Measurements from ENCODE around the gene KLF15.

KLF15 gene

DNA sequence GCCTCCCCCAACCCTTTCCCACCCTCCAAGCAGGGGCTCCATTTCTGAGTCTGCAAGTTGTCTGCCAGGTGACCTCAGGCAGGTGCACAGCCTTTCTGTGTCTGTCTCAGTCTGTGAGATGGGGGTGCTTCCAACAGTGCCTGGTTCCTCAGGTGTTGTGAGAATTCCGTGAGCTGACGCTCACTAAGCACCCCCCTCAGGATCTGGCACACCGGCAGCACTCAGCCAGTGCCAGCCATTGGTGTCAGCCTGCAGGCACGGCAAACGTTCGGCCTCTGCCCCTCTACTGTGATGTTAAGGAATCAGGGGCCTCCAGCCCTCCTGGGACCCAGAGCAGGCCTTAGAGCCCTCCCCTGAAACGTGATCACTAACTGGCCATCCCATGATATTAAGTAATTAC lies 2.4 kb downstream of the KLF15 start:
- TF ChIP-seq, protein P1, sequence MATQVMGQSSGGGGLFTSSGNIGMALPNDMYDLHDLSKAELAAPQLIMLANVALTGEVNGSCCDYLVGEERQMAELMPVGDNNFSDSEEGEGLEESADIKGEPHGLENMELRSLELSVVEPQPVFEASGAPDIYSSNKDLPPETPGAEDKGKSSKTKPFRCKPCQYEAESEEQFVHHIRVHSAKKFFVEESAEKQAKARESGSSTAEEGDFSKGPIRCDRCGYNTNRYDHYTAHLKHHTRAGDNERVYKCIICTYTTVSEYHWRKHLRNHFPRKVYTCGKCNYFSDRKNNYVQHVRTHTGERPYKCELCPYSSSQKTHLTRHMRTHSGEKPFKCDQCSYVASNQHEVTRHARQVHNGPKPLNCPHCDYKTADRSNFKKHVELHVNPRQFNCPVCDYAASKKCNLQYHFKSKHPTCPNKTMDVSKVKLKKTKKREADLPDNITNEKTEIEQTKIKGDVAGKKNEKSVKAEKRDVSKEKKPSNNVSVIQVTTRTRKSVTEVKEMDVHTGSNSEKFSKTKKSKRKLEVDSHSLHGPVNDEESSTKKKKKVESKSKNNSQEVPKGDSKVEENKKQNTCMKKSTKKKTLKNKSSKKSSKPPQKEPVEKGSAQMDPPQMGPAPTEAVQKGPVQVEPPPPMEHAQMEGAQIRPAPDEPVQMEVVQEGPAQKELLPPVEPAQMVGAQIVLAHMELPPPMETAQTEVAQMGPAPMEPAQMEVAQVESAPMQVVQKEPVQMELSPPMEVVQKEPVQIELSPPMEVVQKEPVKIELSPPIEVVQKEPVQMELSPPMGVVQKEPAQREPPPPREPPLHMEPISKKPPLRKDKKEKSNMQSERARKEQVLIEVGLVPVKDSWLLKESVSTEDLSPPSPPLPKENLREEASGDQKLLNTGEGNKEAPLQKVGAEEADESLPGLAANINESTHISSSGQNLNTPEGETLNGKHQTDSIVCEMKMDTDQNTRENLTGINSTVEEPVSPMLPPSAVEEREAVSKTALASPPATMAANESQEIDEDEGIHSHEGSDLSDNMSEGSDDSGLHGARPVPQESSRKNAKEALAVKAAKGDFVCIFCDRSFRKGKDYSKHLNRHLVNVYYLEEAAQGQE (IDR thresholded peaks at IDR 0.05; ENCODE audit: insufficient read depth in 1 of 2, low read depth in 2 of 2, low read length in 2 of 2), result no peak
- no peak for TF ChIP-seq TAF1 (IDR thresholded peaks at IDR 0.05; ENCODE audit: borderline replicate concordance, insufficient read depth, low read length)
- no peak for TF ChIP-seq POLR2AphosphoS5 (IDR thresholded peaks at IDR 0.05; ENCODE audit: low read depth, low read length)
- no peak for TF ChIP-seq FOXP2 (optimal IDR thresholded peaks at IDR 0.05; ENCODE audit: borderline replicate concordance, extremely low read depth, extremely low read length, insufficient read depth)
- TF ChIP-seq SIN3A (IDR thresholded peaks at IDR 0.05; ENCODE audit: borderline replicate concordance, insufficient read depth, low read length), result no peak

DNA sequence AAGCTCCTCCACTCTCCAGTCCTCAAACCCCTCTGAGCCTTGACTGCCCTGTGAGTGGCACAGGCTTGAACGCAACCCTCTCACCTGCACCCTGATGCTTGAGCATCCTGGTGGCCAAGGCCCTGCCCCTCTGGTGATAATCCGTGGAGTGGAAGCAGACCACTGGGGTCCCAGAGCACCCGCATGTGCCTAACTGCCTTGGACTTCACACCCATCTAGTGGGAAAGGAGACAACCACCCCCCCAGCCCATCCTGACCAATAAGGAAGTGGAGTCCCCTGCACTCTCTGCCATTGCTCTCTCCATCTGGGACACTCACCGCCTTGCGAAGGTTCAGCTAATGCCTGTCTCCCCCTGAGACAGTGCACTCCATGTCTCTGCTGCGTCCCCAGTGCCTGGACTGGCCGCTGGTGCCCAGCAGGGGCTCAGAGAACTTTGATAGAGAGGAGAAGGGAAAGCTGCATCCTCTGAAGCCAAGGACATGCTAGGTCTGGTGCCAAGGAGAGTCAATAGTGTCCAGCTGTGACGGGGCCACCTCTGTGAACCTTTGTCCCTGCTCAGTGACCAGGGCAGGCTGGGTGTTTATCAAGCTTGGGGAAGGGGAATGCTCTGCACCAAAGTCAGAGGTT lies 3.4 kb downstream of the KLF15 start:
- TF ChIP-seq TAF1 (IDR thresholded peaks at IDR 0.05; ENCODE audit: borderline replicate concordance, insufficient read depth, low read length), result no peak
- TF ChIP-seq, protein P1 (IDR thresholded peaks at IDR 0.05; ENCODE audit: insufficient read depth in 1 of 2, low read depth in 2 of 2, low read length in 2 of 2), result no peak
- no peak for TF ChIP-seq FOXP2 (optimal IDR thresholded peaks at IDR 0.05; ENCODE audit: borderline replicate concordance, extremely low read depth, extremely low read length, insufficient read depth)
- no peak for TF ChIP-seq POLR2AphosphoS5 (IDR thresholded peaks at IDR 0.05; ENCODE audit: low read depth, low read length)
- no peak for TF ChIP-seq SIN3A (IDR thresholded peaks at IDR 0.05; ENCODE audit: borderline replicate concordance, insufficient read depth, low read length)

DNA sequence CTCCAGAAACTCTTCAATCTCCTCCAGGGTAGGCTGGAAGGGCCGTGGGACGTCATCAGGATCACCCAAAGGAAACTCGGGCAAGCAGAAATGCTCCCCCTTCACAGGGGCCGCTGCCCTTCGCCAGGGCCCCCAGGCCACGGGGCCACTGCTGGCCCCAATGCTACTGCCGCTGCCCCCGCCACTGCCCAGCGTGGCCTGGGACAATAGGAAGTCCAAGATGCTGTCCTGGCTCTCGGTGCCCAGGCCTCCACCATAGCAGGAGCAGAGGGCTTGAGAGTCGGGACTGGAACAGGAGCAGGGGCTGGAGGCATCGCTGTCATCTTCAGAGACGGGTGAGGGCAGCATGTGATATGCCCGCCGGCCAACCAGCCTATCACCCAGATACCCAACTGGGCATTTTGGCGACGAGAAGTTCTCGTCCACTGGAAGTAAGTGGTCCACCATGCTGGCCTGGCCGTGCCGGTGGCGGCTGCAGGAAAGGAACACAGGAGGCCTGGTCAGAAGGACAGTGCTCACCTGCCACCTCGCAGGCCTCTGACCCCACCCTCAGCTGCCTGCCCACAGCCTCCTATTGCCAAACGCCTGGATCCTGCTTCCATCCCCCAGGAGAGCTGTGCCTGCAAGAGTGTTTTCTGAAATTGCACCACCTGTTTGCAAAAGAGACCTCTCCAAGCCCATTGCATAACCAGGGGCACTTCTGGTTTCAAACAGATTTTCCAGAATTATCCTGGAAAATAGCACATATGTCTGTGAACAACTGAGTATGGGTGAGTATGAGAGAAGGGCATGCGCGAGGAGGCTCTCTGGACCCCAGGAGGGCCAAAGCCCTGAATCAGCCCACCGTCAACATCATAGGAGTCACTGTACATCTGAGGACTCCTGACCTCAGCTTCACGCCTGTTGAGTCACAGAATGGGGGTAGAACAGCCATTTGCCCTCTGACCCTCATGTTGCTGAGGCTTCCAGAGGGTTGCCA lies 4.4 kb downstream of the KLF15 start:
- TF ChIP-seq, protein P1 (IDR thresholded peaks at IDR 0.05; ENCODE audit: insufficient read depth in 1 of 2, low read depth in 2 of 2, low read length in 2 of 2), result no peak
- TF ChIP-seq SIN3A (IDR thresholded peaks at IDR 0.05; ENCODE audit: borderline replicate concordance, insufficient read depth, low read length) (no peak), FOXP2 (optimal IDR thresholded peaks at IDR 0.05; ENCODE audit: borderline replicate concordance, extremely low read depth, extremely low read length, insufficient read depth) (no peak), POLR2AphosphoS5 (IDR thresholded peaks at IDR 0.05; ENCODE audit: low read depth, low read length) (no peak), TAF1 (IDR thresholded peaks at IDR 0.05; ENCODE audit: borderline replicate concordance, insufficient read depth, low read length) (no peak)

DNA sequence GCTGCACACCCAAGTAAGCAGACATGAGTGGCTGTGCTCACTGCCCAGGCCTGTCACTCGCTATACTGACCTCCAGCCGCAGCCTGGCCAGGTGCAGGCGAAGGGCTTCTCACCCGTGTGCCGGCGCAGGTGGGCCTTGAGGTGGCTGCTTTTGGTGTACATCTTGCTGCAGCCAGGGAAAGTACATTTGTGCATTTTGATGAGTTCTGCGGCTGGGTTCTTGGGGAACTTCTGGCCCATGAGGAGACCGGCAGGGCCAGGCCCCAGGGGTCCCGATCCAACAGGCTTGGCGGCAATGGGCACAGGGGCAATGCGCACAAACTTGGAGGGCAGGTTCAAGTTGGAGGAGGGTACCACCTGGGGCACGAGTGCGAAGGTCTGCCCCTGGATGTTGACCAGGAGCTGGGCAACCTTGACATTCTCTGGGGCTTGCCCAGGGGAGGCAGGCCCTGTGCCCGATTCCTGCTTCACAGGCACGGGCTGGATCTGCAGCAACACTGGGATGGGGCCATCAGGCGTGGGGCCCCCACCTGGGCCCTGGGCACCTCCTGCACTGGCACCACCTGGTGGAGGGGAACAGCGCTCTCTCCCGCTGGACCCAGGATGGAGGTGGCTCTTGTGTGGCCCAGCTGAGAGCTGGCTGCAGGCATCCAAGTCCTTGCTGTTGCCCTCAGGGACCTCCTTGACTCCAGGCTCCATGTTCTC lies 5.3 kb downstream of the KLF15 start:
- TF ChIP-seq, protein P1 (IDR thresholded peaks at IDR 0.05; ENCODE audit: insufficient read depth in 1 of 2, low read depth in 2 of 2, low read length in 2 of 2), result no peak
- TF ChIP-seq TAF1 (IDR thresholded peaks at IDR 0.05; ENCODE audit: borderline replicate concordance, insufficient read depth, low read length), result no peak
- no peak for TF ChIP-seq POLR2AphosphoS5 (IDR thresholded peaks at IDR 0.05; ENCODE audit: low read depth, low read length)
- TF ChIP-seq FOXP2 (optimal IDR thresholded peaks at IDR 0.05; ENCODE audit: borderline replicate concordance, extremely low read depth, extremely low read length, insufficient read depth), result no peak
- no peak for TF ChIP-seq SIN3A (IDR thresholded peaks at IDR 0.05; ENCODE audit: borderline replicate concordance, insufficient read depth, low read length)

Measured in PFSK-1 (cell line).